Spleen (tissue), 7 donors: ENCODE results near the gene GALNT5.

Experiments used
- POLR2AphosphoS5 ChIP-seq, 3 donors: sonication (generic); formaldehyde crosslinking; IDR thresholded peaks; one replicate each; pipeline ENCODE4 v1.5.1; 2017; ENCODE audit warnings: antibody characterized with exemption in 3 of 3
- TF ChIP-seq, protein P1 (sequence below), 11 experiments: fragments of 200-600 bp in 7 of 11; fragments of 450-650 bp in 4 of 11; sonication (generic) in 4 of 11; IDR thresholded peaks in 8 of 11; conservative IDR thresholded peaks in 3 of 11; 1 replicate in 7 of 11; 2 replicates in 4 of 11; pipeline versions ENCODE4 v1.4.0 to v1.8.0; 2016 to 2021; ENCODE audit warnings: antibody characterized with exemption in 11 of 11, inconsistent platforms in 4 of 11, mild to moderate bottlenecking in 1 of 11
- donor health status: DM: no; HTN: no; CAD: no; lungs with moderate emphysema.
- donor health status: DM: no; HTN: no; CAD: no.
- donor health status: DM: no; HTN: no; CAD: no.

GRCh38 chr2:157322432-157322831 is 64.9 kb downstream of the GALNT5 start:
- TF ChIP-seq, protein P1, sequence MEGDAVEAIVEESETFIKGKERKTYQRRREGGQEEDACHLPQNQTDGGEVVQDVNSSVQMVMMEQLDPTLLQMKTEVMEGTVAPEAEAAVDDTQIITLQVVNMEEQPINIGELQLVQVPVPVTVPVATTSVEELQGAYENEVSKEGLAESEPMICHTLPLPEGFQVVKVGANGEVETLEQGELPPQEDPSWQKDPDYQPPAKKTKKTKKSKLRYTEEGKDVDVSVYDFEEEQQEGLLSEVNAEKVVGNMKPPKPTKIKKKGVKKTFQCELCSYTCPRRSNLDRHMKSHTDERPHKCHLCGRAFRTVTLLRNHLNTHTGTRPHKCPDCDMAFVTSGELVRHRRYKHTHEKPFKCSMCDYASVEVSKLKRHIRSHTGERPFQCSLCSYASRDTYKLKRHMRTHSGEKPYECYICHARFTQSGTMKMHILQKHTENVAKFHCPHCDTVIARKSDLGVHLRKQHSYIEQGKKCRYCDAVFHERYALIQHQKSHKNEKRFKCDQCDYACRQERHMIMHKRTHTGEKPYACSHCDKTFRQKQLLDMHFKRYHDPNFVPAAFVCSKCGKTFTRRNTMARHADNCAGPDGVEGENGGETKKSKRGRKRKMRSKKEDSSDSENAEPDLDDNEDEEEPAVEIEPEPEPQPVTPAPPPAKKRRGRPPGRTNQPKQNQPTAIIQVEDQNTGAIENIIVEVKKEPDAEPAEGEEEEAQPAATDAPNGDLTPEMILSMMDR (IDR thresholded peaks at IDR 0.05 in 8 of 11, conservative IDR thresholded peaks at IDR 0.05 in 3 of 11): no peak
- TF ChIP-seq POLR2AphosphoS5 (IDR thresholded peaks at IDR 0.05): no peak
